C4-2B (cell line): ENCODE measurements around the gene SRRM3.

Experiments
- CTCF ChIP-seq: fragments of 450-650 bp; conservative IDR thresholded peaks from 2 replicates; pipeline ENCODE4 v1.5.1; 2017; ENCODE audit warnings: mild to moderate bottlenecking
- ZFX ChIP-seq: fragments of 450-650 bp; IDR thresholded peaks from 2 replicates; pipeline ENCODE4 v1.6.1; 2017

DNA sequence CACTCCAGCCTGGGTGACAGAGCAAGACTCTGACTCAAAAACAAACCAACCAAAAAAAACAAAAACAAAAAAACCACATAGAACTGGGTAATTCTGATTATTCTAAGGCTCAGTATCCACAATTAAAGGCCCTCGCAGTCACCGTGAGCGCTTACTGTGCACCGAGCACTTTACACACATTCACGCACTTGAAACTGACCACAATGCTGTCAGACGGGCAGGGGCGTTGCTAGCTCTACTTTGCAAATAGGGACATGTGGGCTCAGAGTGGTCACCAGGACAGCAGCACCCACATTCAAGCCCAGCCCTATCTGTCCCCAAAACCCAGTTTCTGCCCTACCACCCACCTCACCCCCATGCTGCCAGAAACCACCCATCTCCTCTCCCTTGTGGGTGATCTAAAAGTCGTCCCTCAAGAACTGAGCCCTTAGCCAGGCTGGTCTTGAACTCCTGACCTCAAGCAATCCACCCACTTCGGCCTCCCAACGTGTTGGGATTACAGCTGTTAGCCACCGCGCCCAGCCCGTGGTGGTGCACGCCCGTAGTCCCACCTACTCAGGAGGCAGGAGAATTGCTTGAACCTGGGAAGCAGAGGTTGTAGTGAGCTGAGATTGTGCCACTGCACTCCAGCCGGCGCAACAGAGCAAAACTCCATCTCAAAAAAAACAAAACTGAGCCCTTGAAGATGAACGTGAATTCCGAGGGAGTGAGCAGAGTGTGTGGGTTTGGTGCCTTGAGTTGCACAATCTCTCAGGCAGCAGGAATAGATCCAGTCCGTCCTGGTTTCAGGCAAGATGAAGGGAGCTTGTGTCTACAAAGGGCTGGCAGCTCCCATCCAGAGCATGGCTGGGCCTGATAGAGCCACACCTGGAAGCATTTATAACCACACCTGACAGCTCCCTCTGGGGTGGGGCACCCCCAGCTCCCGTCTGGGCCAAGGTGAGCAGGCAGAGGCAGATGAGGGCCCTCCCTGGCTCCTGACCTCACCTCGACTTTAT lies 95.3 kb downstream of the SRRM3 start:
- TF ChIP-seq CTCF (no peak), ZFX (no peak)
